Esophagus muscularis mucosa (tissue), 4 donors: ENCODE results near the gene HMOX1. TPM values are rescaled to one million over a fixed set of nuclear protein-coding genes. Genes with fewer than 3 reads are reported as not detected.

Source experiments
- DNase-seq: peaks from one replicate; pipeline ENCODE4 v3.0.0-alpha.2; 2017; ENCODE audit errors: extremely low spot score
- H3K27ac ChIP-seq, 4 donors: fragments of 200-600 bp; sonication (generic); replicated peaks in 1 of 4; 1 replicate in 3 of 4; 2 replicates in 1 of 4; pipeline ENCODE4 v1.5.1; 2016 to 2019; ENCODE audit warnings: mild to moderate bottlenecking in 1 of 4
- H3K27me3 ChIP-seq, 4 donors: fragments of 200-600 bp; sonication (generic); one replicate each; pipeline versions ENCODE4 v1.5.1 to v1.6.0; 2016 to 2019
- H3K36me3 ChIP-seq, 4 donors: fragments of 200-600 bp; sonication (generic); one replicate each; pipeline ENCODE4 v1.5.1; 2016 to 2019
- H3K4me1 ChIP-seq, 4 donors: fragments of 200-600 bp; sonication (generic); one replicate each; pipeline ENCODE4 v1.5.1; 2016 to 2019
- H3K4me3 ChIP-seq, 4 donors: fragments of 200-600 bp; sonication (generic); 1 replicate in 2 of 4; 2 replicates in 2 of 4; pipeline ENCODE4 v1.5.1; 2016 to 2019; ENCODE audit warnings: mild to moderate bottlenecking in 4 of 4, moderate library complexity in 1 of 4
- H3K9me3 ChIP-seq, 4 donors: fragments of 200-600 bp; sonication (generic); 1 replicate in 3 of 4; 2 replicates in 1 of 4; pipeline ENCODE4 v1.5.1; 2016 to 2019
- EP300 ChIP-seq: sonication (generic); formaldehyde crosslinking; IDR thresholded peaks from one replicate; pipeline ENCODE4 v1.6.1; 2017; ENCODE audit warnings: antibody characterized with exemption
- POLR2A ChIP-seq: fragments of 450-650 bp; IDR thresholded peaks from one replicate; pipeline ENCODE4 v1.6.1; 2017; ENCODE audit warnings: antibody characterized with exemption, moderate library complexity, mild to moderate bottlenecking, low read depth
- POLR2AphosphoS5 ChIP-seq, 2 donors: sonication (generic); formaldehyde crosslinking; IDR thresholded peaks; one replicate each; pipeline ENCODE4 v1.6.1; 2017; ENCODE audit warnings: antibody characterized with exemption in 2 of 2
- WGBS: methylation state at CpG from one replicate; pipeline ENCODE4 v1.1.5; 2018; 5-methylcytosine and 5-hydroxymethylcytosine counted together
- intact Hi-C: fragments of 100-400 bp; cut with DNase I; formaldehyde crosslinking; loops from one replicate; pipeline ENCODE4 v1.15.1; 2023
- total RNA-seq, 4 donors: library from RNA; depleted of rRNA; stranded (reverse); fragments of >200 nt; gene quantifications; one replicate each; pipeline versions ENCODE4 v1.1.0 to v1.2.1, GENCODE V29; 2016
- TF ChIP-seq, protein P1 (sequence below), 3 experiments: fragments of 200-600 bp in 2 of 3; fragments of 450-650 bp in 1 of 3; sonication (generic) in 2 of 3; IDR thresholded peaks; one replicate each; pipeline ENCODE4 v1.5.1; 2017 to 2019; ENCODE audit warnings: antibody characterized with exemption in 3 of 3, mild to moderate bottlenecking in 2 of 3, moderate library complexity in 1 of 3

Gene HMOX1
- total RNA-seq, 4 donors from 2014 or later = 8.7 to 603 (median 13.0) TPM

DNA sequence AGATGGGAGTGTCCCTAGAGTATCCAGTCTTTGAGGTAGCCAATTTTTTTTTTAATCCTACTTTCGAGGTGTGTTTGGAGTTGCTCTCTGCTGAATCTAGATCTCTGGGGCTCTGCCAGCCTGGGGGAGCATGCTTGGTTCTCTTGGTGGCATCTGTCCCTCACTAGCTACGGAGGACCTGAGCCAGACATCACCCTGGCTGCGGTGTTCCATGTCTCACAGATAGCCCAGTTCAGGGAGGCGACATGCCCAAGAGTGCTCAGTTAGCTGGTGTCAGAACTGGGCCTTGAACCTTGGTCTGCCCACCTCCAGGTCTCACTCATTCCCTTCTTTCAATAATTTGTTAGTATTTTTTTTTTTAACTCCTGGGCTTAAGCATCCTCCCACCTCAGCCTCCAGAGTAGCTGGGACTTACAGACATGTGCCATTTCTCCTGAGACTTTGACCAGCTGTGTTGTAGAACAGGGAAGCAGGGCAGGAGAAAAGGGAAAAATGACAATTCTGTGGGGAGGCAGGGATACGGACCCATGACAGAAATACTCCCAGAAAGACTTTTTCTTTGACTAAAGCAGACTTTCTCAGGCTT, 621 bp downstream of the HMOX1 start:
- intact Hi-C loops = no loop called here
- TF ChIP-seq, protein P1, sequence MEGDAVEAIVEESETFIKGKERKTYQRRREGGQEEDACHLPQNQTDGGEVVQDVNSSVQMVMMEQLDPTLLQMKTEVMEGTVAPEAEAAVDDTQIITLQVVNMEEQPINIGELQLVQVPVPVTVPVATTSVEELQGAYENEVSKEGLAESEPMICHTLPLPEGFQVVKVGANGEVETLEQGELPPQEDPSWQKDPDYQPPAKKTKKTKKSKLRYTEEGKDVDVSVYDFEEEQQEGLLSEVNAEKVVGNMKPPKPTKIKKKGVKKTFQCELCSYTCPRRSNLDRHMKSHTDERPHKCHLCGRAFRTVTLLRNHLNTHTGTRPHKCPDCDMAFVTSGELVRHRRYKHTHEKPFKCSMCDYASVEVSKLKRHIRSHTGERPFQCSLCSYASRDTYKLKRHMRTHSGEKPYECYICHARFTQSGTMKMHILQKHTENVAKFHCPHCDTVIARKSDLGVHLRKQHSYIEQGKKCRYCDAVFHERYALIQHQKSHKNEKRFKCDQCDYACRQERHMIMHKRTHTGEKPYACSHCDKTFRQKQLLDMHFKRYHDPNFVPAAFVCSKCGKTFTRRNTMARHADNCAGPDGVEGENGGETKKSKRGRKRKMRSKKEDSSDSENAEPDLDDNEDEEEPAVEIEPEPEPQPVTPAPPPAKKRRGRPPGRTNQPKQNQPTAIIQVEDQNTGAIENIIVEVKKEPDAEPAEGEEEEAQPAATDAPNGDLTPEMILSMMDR (IDR thresholded peaks at IDR 0.05) = no peak
- TF ChIP-seq EP300 (no peak), POLR2AphosphoS5 (IDR thresholded peaks at IDR 0.05) (no peak), POLR2A (no peak)
- peak overlapping the region; percentile 57 to 75 (median 66) for H3K4me3 ChIP-seq
- peaks cover 22 to 46% (median 27%) of the 10 kb centered on the region in 4 donors for H3K4me1 ChIP-seq
- 65% methylated on average over 5 of the region's 5 CpGs for WGBS
- DNase-seq = no peak
- no peaks in the 10 kb centered on the region for H3K27me3 ChIP-seq
- peaks cover under 1 to 19% (median 9%) of the 10 kb centered on the region in 4 donors for H3K36me3 ChIP-seq
- H3K9me3 ChIP-seq = no peaks in the 10 kb centered on the region
- peak overlapping the region; percentile 74 to 87 (median 85) for H3K27ac ChIP-seq

GRCh38 chr22:35383679-35384071, 2.8 kb downstream of the HMOX1 start:
- no peak for DNase-seq
- no peaks in the 10 kb centered on the region for H3K27me3 ChIP-seq
- TF ChIP-seq, protein P1 (IDR thresholded peaks at IDR 0.05) = no peak
- TF ChIP-seq POLR2A (no peak), POLR2AphosphoS5 (IDR thresholded peaks at IDR 0.05) (no peak), EP300 (no peak)
- intact Hi-C loops = no loop called here
- H3K9me3 ChIP-seq = no peaks in the 10 kb centered on the region
- no peak overlapping the region for H3K27ac ChIP-seq
- peaks cover 16 to 39% (median 22%) of the 10 kb centered on the region in 4 donors for H3K36me3 ChIP-seq
- no peak overlapping the region for H3K4me3 ChIP-seq
- WGBS = 89% methylated on average over 3 of the region's 3 CpGs
- peaks cover 12 to 34% (median 17%) of the 10 kb centered on the region in 4 donors for H3K4me1 ChIP-seq

DNA sequence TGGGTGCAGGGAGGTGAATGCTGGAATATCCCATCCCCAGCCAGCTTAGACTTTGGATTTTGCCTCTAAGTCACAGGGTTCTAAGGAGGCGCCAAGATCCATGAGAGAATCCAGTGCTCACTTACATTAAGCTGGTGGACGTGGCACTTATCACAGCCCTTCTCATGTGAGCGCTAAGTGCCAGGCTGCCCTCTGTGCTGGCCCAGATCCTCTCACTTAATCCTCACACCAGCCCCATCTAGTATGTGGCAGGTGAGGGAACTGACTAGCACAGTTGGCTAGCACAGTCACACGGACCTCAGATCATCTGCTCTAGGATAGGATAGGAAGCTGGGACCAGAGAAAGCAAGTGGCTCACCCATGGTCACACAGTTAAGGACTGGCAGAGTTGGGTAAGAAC, 3.6 kb downstream of the HMOX1 start:
- TF ChIP-seq POLR2A (no peak), EP300 (no peak)
- Histone ChIP-seq H3K9me3 (no peaks in the 10 kb centered on the region), H3K36me3 (peaks cover 16 to 42% (median 22%) of the 10 kb centered on the region in 4 donors), H3K4me3 (no peak overlapping the region), H3K4me1 (peaks cover 12 to 34% (median 17%) of the 10 kb centered on the region in 4 donors), H3K27me3 (no peaks in the 10 kb centered on the region), H3K27ac (no peak overlapping the region)
- 93% methylated on average over 4 of the region's 4 CpGs for WGBS
- no peak for DNase-seq
- intact Hi-C loops = no loop called here

- intact Hi-C loops = no loop called here
- peaks cover 16 to 48% (median 26%) of the 10 kb centered on the region in 4 donors for H3K36me3 ChIP-seq
- H3K27me3 ChIP-seq = no peaks in the 10 kb centered on the region
- WGBS = 90% methylated on average over 5 of the region's 6 CpGs
- no peak for DNase-seq
- no peak overlapping the region for H3K4me3 ChIP-seq
- H3K9me3 ChIP-seq = no peaks in the 10 kb centered on the region
- no peak overlapping the region for H3K27ac ChIP-seq
- H3K4me1 ChIP-seq = peaks cover 12 to 32% (median 15%) of the 10 kb centered on the region in 4 donors
- no peak for TF ChIP-seq EP300
- TF ChIP-seq POLR2A = no peak
- TF ChIP-seq POLR2AphosphoS5 (IDR thresholded peaks at IDR 0.05) = no peak
- TF ChIP-seq, protein P1 (IDR thresholded peaks at IDR 0.05) = no peak
Measured at GRCh38 chr22:35384975-35385588, 4.2 kb downstream of the HMOX1 start.

DNA sequence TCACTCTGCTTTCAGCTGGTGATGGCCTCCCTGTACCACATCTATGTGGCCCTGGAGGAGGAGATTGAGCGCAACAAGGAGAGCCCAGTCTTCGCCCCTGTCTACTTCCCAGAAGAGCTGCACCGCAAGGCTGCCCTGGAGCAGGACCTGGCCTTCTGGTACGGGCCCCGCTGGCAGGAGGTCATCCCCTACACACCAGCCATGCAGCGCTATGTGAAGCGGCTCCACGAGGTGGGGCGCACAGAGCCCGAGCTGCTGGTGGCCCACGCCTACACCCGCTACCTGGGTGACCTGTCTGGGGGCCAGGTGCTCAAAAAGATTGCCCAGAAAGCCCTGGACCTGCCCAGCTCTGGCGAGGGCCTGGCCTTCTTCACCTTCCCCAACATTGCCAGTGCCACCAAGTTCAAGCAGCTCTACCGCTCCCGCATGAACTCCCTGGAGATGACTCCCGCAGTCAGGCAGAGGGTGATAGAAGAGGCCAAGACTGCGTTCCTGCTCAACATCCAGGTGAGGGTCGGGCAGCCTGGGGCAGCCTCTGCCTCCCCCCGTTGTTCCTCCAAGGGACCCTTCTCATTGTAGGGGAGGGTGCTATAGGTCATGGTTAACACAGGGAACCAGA, 5.9 kb downstream of the HMOX1 start:
- Histone ChIP-seq H3K9me3 (no peaks in the 10 kb centered on the region), H3K27ac (no peak overlapping the region)

More for the DNA sequence above, 5.9 kb downstream of the HMOX1 start:
- Histone ChIP-seq H3K4me3 (no peak overlapping the region), H3K27me3 (no peaks in the 10 kb centered on the region), H3K36me3 (peaks cover 16 to 57% (median 31%) of the 10 kb centered on the region in 4 donors), H3K4me1 (peaks cover 0 to 15% (median under 1%) of the 10 kb centered on the region in 4 donors)
- no peak for DNase-seq
- no peak for TF ChIP-seq POLR2AphosphoS5 (IDR thresholded peaks at IDR 0.05)
- no peak for TF ChIP-seq POLR2A
- TF ChIP-seq, protein P1 (IDR thresholded peaks at IDR 0.05) = no peak
- no peak for TF ChIP-seq EP300
- WGBS = 92% methylated on average over 12 of the region's 19 CpGs
- intact Hi-C loops = no loop called here
